Left ventricle myocardium superior (tissue), 1 donor: ENCODE measurements around the gene CYP20A1. TPM values are rescaled to one million over a fixed set of nuclear protein-coding genes. Genes with fewer than 3 reads are reported as not detected.
"Not testable (repeated sequence)": the region's sequence is repeated elsewhere in the genome, so short reads cannot be mapped to it uniquely, and the experiment has no call there.

Experiments
- ATAC-seq: fragments of 200-7000 bp; cut with Tn5 transposase; one replicate; pipeline ENCODE4 v1.9.1; 2020; ENCODE audit warnings: mild to moderate bottlenecking, moderate library complexity
- DNase-seq: peaks from one replicate; pipeline ENCODE4 v3.0.0-alpha.2; 2020
- intact Hi-C: fragments of 100-400 bp; cut with micrococcal nuclease; formaldehyde crosslinking; loops from one replicate; pipeline ENCODE4 v1.11.0; 2022
- total RNA-seq: library from RNA; stranded (reverse); fragmentation: NEBNext Ultra II Directional; extraction: Animal tissue kit (Norgen Biotek cat#: 25700); gene quantifications from one replicate; pipeline ENCODE4 v1.2.1, GENCODE V29; 2021
- donor health status: DM: no; HTN: yes; CAD: no; lungs with severe emphysema.

The CYP20A1 gene
- total RNA-seq, 1 donor from 2014 or later: 10.4 TPM

DNA sequence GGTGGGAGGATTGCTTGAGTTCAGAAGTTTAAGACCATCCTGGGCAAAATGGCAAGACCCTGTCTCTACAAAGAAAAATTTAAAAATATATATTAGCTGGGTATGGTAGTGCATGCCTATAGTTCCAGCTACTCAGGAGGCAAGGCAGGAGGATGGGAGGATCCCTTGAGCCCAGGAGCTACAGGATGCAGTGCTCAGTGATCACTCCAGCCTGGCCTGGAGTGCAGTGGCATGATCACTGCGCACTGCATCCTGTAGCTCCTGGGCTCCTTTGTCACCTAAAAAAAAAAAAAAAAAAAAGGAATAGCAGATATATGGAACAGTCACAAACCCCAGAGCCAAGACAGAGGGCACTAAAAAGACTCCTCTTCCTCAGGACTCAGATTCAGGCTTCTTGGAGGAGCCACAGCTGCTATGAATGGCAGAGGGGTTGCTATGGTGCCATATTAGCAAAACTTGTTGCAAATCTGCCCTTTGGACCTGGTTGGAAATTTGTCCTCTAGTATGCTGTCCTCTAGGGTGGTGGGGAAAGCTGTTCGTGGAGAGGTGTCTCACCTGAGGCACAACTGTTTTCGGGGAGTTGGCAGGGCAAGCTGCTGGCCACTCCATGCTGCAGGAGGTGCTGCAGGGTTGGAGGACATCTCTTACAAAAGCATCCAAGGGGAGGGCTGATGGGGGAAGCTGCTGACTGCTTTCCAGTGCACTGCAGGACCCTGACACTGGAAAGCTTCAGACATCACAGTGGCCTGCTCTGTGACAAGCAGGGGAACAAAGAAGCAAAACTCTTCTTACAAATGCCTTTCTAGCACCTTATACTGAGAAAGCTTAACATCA is 22.7 kb downstream of the CYP20A1 start:
- no peak for DNase-seq
- intact Hi-C loops: no loop called here
- no peak for ATAC-seq

DNA sequence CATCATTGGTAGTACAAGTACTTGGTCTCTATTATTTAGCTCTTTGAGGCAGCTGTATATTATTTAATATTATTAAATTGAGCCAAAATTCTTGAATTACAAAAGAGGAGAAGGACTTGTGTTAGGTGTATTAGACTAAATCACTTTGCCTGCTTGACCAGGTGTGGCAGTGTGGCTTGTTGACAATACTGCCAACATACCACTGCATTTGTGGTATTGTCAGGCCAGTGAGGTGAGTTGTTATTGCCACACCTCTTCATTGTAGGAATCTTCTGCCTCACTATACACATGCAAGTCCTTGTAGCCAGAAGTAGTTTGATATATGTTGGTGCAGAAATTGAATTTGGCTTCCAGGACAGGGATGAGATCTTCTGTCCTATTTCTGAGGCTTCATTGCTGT is 40.5 kb downstream of the CYP20A1 start:
- no peak for ATAC-seq
- intact Hi-C loops: no loop called here

DNA sequence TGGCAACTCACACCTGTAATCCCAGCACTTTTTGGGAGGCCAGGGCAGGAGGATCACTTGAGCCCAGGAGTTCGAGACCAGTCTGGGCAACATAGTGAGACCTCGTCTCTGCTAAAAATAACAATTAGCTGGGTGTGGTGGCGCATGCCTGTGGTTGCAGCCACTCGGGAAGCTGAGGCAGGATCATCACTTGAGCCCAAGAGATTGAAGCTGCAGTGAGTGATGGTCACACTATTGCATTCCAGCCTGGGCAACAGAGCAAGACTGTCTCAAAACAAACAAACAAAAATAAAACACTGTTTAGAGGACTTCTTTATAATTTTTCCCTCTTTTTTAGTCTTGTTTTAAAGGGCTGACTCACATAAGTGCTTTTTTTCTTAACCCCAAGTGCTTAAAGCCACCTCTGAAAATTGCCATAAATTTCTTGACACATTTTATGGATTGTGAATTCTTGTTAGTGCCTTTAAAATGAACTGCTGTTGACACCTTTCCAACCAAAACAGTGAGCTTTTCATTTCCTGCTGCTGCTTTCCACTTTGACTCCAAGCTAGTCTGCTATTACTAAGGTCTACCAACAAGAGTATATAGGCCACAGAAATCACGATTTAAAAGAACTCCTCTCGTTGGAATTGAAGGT is 41.7 kb downstream of the CYP20A1 start:
- ATAC-seq: no peak
- no peak for DNase-seq
- intact Hi-C loops: no loop called here

More for the DNA sequence above, 40.5 kb downstream of the CYP20A1 start:
- no peak for DNase-seq

DNA sequence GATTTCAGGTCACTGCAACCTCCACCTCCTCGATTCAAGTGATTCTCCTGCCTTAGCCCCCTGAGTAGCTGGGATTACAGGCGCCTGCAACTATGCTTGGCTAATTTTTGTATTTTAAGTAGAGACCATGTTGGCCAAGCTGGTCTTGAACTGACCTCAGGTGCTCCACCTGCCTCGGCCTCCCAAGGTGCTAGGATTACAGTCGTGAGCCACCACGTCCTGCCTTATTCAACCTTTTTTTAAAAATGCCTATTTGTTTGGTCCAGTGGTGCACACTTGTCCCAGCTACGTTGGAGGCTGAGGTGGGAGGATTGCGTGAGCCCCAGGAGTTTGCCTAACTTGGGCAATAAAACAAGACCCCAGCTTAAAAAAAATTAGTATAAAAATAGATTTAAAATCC is 43.3 kb downstream of the CYP20A1 start:
- no peak for ATAC-seq
- intact Hi-C loops: no loop called here

DNA sequence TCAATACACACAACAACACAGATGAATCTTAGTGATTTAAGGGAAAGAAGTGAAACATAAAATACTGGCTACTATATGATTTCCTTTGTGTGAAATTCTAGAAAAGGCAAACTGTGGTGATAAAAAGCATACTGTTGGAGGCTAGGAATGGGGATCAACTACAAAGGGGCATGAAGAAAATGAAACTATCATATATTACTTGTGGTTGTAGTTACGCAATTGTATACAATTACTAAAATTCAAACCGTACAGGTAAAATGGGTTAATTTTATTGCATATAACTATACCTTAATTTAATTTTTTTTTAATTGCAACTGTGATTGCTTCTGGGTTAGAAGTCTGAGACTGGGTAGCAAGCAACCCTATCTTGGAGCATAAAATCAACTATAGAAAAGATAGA is 47.7 kb downstream of the CYP20A1 start:
- DNase-seq: no peak
- intact Hi-C loops: no loop called here
- ATAC-seq: no peak

More for the DNA sequence above, 43.3 kb downstream of the CYP20A1 start:
- DNase-seq: no peak

- ATAC-seq: no peak
- DNase-seq: no peak
- intact Hi-C loops: no loop called here
These were observed 62.8 kb downstream of the CYP20A1 start for GRCh38 chr2:203301667-203302066.

- intact Hi-C loops: not testable (repeated sequence)
These were observed 63.8 kb downstream of the CYP20A1 start for GRCh38 chr2:203302586-203302985.

GRCh38 chr2:203310688-203311436 is 72.0 kb downstream of the CYP20A1 start:
- intact Hi-C loops: no loop called here
- DNase-seq (no peak), ATAC-seq (no peak)

More at GRCh38 chr2:203302586-203302985, 63.8 kb downstream of the CYP20A1 start:
- not testable (repeated sequence) for ATAC-seq, DNase-seq

DNA sequence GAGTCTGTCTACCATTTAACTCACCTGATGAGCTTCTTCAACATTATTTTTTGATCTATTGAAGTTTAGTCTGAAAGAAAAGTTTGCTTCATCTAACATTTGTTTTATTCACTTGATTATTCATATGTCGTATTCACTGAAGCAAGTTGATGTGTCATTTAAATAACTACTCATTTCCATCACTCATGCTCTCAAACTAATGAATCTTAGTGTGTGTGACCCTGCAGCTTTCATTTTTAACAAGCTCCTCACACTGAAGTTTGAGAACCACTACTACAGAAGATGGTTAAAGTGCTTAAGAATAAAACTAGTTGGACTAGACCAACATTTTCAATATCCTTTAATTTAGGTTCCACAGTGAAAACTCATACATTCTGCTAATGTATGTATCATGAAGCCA is 87.5 kb downstream of the CYP20A1 start:
- intact Hi-C loops: no loop called here
- ATAC-seq: no peak
- DNase-seq: no peak

DNA sequence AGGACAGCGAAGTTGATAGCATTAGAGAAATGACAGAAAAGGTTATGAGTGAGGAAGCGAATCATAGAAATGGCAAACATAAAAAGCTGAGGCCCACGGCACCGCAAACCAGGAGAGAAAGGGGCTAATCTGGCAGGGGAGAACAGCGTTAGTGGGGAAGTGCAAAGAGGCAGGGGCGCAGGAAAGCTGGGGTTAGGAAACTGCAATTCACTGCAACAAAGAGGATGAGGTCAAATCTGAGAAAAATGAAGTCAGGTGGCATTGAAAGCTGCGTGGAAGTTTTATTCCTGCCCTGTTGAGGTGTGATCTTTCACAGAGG is 88.7 kb downstream of the CYP20A1 start:
- peak; percentile 2 for ATAC-seq
- intact Hi-C loops: no loop called here

DNA sequence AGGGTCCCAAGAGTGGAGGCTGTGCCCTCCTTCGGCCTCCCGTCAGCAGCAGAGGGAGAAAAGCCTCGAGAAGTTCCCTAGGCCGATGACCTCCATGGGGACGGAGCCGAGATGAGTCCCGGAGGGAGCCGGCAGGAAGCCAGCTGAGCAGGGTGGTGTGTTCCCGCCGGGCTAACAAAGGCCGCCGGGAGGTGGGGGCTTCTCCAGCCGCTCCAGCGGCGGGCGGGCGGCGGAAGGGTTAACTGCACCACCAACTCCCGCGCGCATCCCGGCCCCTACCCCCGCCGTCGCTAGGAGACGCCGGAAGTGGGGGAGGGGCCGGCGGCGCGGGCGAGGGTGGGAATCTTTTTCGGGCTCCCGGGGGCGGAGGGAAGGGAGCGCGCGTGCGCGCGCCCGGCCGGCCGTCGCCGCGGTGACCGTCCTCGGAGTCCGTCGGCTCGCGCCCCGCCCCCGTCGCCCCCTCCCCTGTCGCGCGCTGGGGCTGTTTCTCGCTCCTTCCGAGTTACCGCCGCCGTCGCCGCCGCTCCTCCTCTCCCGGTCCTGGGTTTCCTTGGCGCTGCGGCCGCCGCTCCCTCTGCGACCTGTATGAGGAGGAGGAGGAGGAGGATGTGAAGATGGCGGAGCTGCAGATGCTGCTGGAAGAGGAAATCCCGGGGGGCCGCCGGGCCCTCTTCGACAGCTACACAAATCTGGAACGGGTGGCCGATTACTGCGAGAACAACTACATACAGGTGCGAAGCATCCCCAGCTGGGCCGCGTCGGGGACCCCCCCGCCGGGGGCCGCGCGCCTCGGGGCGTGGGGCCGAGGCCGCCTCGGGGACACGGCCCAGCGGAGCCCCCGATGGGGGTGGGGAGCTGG is 89.3 kb downstream of the CYP20A1 start, which contains the start of gene ABI2:
Gene ABI2 (plus strand): TSS at position 494 of the 859 bp plus-strand sequence. CDS start 121 bp downstream, at position 615.
- intact Hi-C loops: no loop called here
- peak; percentile 93 for DNase-seq
- peak; percentile 97 for ATAC-seq

More for the DNA sequence above, 88.7 kb downstream of the CYP20A1 start:
- DNase-seq: no peak

GRCh38 chr2:203328760-203329540 is 90.1 kb downstream of the CYP20A1 start:
- ATAC-seq (peak; percentile 67), DNase-seq (peak; percentile 56)
- intact Hi-C loops: no loop called here

DNA sequence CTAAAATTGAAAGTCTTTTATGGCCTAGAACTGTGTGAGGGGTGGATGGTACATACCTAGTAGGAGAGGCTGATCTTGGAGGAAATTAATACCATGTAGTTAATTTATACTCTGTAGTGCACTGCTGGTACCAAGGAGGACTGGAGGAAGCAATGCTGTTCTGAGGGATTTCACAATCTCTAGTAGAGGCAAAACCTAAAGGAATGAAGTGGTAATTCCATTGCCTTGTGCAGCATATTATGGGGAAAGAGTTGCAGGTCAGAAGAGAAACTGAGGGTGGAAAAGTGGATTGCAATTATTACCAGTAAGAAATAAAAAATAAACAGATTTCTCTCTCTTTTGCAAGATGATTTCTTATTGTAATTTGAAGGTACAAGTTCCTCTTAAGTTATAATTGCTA is 91.6 kb downstream of the CYP20A1 start:
- intact Hi-C loops: no loop called here
- ATAC-seq: no peak
- DNase-seq: no peak

GRCh38 chr2:203338322-203338721 is 99.5 kb downstream of the CYP20A1 start:
- ATAC-seq: peak; percentile 79
- DNase-seq: no peak
- intact Hi-C loops: no loop called here

GRCh38 chr2:203340791-203341487 is 102.1 kb downstream of the CYP20A1 start:
- peak; percentile 47 for ATAC-seq
- DNase-seq: no peak
- intact Hi-C loops: no loop called here

DNA sequence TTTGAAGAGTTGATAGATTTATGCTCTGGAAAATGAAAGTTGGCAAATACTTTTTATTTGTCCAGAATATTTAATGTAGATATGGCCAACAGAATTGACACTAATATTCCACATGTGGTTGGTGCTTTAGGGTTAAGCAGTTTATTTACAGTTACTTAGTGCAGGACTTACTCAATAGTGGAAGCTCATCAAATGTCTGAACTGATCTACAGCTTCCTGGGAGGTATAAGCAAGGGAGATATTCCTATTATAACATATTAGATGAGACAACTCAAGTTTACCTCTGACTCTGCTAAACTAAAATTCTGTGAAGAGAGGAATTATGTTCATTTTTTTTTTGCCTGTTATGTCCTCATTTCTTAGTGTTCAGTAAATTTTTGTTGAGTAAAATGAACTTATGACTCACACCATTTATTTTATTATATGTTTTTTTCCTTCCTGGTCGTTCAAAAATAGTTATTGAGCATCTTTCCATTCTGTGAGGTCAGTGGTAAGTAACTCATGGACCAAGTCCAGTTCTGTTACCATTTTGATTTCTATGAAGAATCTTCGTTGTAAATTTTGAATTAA is 103.0 kb downstream of the CYP20A1 start:
- ATAC-seq: no peak
- intact Hi-C loops: no loop called here
- no peak for DNase-seq

DNA sequence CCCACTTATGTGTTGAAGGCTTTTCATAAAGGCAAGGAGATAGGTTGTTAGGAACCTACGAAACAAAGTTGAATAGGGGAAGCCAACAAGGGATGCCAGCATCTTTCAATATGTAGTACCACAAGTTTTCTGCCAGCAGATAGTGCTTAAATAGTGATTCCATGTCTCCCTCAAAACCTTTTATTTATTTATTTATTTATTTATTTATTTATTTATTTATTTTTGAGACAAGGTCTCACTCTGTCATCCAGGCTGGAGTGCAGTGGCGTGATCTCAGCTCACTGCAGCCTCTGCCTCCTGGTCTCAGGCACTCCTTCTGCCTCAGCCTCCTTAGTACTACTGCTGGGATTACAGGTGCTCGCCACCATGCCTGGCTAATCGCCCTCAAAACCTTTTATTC is 103.6 kb downstream of the CYP20A1 start:
- DNase-seq, ATAC-seq, intact Hi-C loops: not testable (repeated sequence)
